ENCODE results near the gene CAMTA1. TPM values are rescaled to one million over a fixed set of nuclear protein-coding genes. Genes with fewer than 3 reads are reported as not detected.

The CAMTA1 gene
- total RNA-seq, 2 experiments from 2014 or later = 43.9 to 73.3 TPM

DNA sequence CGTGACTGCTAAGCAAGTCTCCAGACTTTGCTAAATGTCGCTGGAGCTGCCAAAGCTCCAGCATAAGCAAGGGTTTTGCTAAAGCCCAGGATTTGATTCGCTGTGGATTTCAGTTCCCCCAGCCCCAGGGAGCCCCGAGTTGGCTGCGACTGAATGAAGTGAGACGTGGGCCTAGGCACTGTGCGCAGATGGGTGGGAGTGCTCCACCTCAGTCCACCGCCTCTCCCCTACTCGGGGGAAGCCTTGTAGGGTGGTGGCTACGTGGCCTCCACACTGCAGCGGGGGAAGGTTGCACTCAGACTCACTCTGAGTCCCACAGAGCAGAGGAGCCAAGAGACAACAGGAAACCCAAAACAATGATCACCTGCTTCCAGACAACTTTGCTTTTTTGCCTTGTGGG is 588.0 kb downstream of the CAMTA1 start:
- no peaks in the 10 kb centered on the region for H3K9me3 ChIP-seq (ENCODE audit: low read length)
- intact Hi-C loops (cut with micrococcal nuclease; ENCODE audit: unreplicated experiment) = no loop called here
- ChIA-PET CTCF (ENCODE audit: unreplicated experiment) (no interaction called here), POLR2A (no interaction called here)
- H3K4me1 ChIP-seq (ENCODE audit: insufficient read depth, low read length, poor library complexity, severe bottlenecking) = no peaks in the 10 kb centered on the region
- TF ChIP-seq EZH2phosphoT487 (IDR thresholded peaks at IDR 0.05; ENCODE audit: borderline replicate concordance, low read depth, low read length) = no peak
- TF ChIP-seq, protein P1, sequence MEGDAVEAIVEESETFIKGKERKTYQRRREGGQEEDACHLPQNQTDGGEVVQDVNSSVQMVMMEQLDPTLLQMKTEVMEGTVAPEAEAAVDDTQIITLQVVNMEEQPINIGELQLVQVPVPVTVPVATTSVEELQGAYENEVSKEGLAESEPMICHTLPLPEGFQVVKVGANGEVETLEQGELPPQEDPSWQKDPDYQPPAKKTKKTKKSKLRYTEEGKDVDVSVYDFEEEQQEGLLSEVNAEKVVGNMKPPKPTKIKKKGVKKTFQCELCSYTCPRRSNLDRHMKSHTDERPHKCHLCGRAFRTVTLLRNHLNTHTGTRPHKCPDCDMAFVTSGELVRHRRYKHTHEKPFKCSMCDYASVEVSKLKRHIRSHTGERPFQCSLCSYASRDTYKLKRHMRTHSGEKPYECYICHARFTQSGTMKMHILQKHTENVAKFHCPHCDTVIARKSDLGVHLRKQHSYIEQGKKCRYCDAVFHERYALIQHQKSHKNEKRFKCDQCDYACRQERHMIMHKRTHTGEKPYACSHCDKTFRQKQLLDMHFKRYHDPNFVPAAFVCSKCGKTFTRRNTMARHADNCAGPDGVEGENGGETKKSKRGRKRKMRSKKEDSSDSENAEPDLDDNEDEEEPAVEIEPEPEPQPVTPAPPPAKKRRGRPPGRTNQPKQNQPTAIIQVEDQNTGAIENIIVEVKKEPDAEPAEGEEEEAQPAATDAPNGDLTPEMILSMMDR (conservative IDR thresholded peaks at IDR 0.05; ENCODE audit: low read length) = no peak
- no peak overlapping the region for H3K4me3 ChIP-seq (ENCODE audit: low read depth, low read length, poor library complexity, severe bottlenecking)
- H4K20me1 ChIP-seq (ENCODE audit: insufficient read depth, low read length) = no peaks in the 10 kb centered on the region
- H2AFZ ChIP-seq (ENCODE audit: low read length) = no peak overlapping the region
- H3K79me2 ChIP-seq (ENCODE audit: insufficient read depth, low read depth, low read length) = no peaks in the 10 kb centered on the region
- no peaks in the 10 kb centered on the region for H3K9me2 ChIP-seq (ENCODE audit: insufficient read depth, low read length)
- no TSS peak for BruUV-seq (replicated peaks)
- H3K36me3 ChIP-seq (ENCODE audit: insufficient read depth, low read length) = no peaks in the 10 kb centered on the region
- H3K27ac ChIP-seq (ENCODE audit: low read depth, low read length, poor library complexity, severe bottlenecking) = no peak overlapping the region
- DNase-seq (ENCODE audit: low spot score) = no peak
- no peak overlapping the region for H3K4me2 ChIP-seq (ENCODE audit: low read length)

DNA sequence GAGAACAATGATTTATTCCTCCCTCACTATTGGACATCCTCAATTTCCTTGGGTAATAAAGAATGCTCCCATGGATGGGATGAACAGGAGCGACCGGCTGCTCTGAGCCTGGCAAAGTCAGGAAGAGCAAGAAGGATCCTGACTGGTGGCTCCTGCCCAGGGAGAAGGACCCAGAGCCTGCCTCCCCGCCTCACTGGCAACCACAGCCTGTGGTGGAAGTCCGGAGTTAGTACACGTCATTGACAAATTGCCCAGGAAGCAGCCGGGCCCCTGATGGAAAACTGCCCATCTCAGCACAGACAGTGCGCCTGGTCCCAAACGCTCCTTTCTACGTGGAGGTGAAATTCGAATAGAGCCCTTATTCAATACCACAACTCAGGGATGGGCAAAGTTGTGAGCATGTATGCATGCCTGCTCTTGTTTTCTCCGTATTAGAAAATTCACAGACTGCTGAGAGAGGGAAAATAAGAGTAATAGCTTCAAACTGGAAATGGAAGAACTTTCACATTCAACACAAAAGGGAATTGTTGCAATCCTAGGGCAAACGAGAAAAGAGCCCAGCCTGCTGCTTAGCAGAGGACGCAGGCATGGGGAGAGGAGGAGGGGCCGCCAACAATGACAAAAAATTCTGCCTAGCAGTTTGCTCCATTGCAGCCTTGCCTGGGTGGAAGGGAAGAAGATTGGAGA is 588.8 kb downstream of the CAMTA1 start:
- CTCF ChIA-PET (ENCODE audit: unreplicated experiment) = no interaction called here
- Histone ChIP-seq H4K20me1 (ENCODE audit: insufficient read depth, low read length) (no peaks in the 10 kb centered on the region), H3K4me1 (ENCODE audit: insufficient read depth, low read length, poor library complexity, severe bottlenecking) (no peaks in the 10 kb centered on the region), H3K36me3 (ENCODE audit: insufficient read depth, low read length) (no peaks in the 10 kb centered on the region), H3K4me3 (ENCODE audit: low read depth, low read length, poor library complexity, severe bottlenecking) (no peak overlapping the region), H3K9me3 (ENCODE audit: low read length) (no peaks in the 10 kb centered on the region), H3K79me2 (ENCODE audit: insufficient read depth, low read depth, low read length) (no peaks in the 10 kb centered on the region), H3K27ac (ENCODE audit: low read depth, low read length, poor library complexity, severe bottlenecking) (no peak overlapping the region), H3K9me2 (ENCODE audit: insufficient read depth, low read length) (no peaks in the 10 kb centered on the region), H3K4me2 (ENCODE audit: low read length) (no peak overlapping the region), H2AFZ (ENCODE audit: low read length) (no peak overlapping the region)
- no peak for DNase-seq (ENCODE audit: low spot score)
- POLR2A ChIA-PET = no interaction called here
- no peak for TF ChIP-seq EZH2phosphoT487 (IDR thresholded peaks at IDR 0.05; ENCODE audit: borderline replicate concordance, low read depth, low read length)
- TF ChIP-seq, protein P1 (conservative IDR thresholded peaks at IDR 0.05; ENCODE audit: low read length) = no peak
- BruUV-seq (replicated peaks) = no TSS peak
- intact Hi-C loops (cut with micrococcal nuclease; ENCODE audit: unreplicated experiment) = no loop called here

DNA sequence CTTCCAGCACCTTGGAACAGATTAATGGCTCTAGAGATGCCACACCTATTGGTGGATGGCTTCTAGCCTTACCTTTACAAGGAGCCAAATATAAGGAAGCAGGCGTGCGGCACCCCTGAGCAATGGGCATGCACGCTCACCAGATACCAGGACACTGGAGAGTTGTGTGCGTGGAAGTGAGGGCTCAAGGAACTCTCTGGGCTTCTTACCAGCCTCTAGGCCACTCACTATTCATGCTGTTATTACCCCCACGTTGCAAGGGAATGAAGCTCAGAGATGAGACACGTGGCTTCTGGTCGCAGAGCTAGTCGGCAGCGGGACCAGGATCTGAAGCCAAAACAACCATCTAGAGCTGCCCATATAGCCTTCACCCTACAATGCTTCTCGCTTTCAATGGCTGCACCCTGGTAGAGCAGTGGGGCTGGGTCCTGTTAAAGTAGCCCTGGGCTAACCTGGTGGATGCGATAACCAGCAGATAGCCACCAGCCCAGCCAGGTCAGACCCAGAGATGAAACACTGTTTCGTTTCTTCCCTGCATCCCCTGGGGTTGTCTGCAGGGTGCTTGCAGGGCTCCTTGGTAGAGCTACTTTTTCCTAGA is 589.4 kb downstream of the CAMTA1 start:
- Histone ChIP-seq H4K20me1 (ENCODE audit: insufficient read depth, low read length) (no peaks in the 10 kb centered on the region), H3K79me2 (ENCODE audit: insufficient read depth, low read depth, low read length) (no peaks in the 10 kb centered on the region), H3K9me3 (ENCODE audit: low read length) (no peaks in the 10 kb centered on the region), H2AFZ (ENCODE audit: low read length) (no peak overlapping the region), H3K4me2 (ENCODE audit: low read length) (no peak overlapping the region), H3K36me3 (ENCODE audit: insufficient read depth, low read length) (no peaks in the 10 kb centered on the region), H3K4me3 (ENCODE audit: low read depth, low read length, poor library complexity, severe bottlenecking) (no peak overlapping the region), H3K27ac (ENCODE audit: low read depth, low read length, poor library complexity, severe bottlenecking) (no peak overlapping the region), H3K4me1 (ENCODE audit: insufficient read depth, low read length, poor library complexity, severe bottlenecking) (no peaks in the 10 kb centered on the region), H3K9me2 (ENCODE audit: insufficient read depth, low read length) (no peaks in the 10 kb centered on the region)
- ChIA-PET CTCF (ENCODE audit: unreplicated experiment) (no interaction called here), POLR2A (interaction anchor here (0.5 kb wide), 1 partner anchor 1124 kb away, joined by 3 read pairs; no protein-coding TSS in a partner anchor)
- intact Hi-C loops (cut with micrococcal nuclease; ENCODE audit: unreplicated experiment) = no loop called here
- no TSS peak for BruUV-seq (replicated peaks)
- TF ChIP-seq, protein P1 (conservative IDR thresholded peaks at IDR 0.05; ENCODE audit: low read length) = no peak
- no peak for TF ChIP-seq EZH2phosphoT487 (IDR thresholded peaks at IDR 0.05; ENCODE audit: borderline replicate concordance, low read depth, low read length)
- DNase-seq (ENCODE audit: low spot score) = no peak
